HG03378 (cell line): ENCODE measurements around the gene NDEL1.
"Not testable (repeated sequence)": the region's sequence is repeated elsewhere in the genome, so short reads cannot be mapped to it uniquely, and the experiment has no call there.

ENCODE experiments used
- ATAC-seq: cut with Tn5 transposase; IDR thresholded peaks from one replicate; pipeline ENCODE4 v1.9.1; 2021; ENCODE audit warnings: mild to moderate bottlenecking, moderate library complexity; ENCODE audit not compliant: unreplicated experiment

NDEL1 gene

GRCh38 chr17:8435245-8436168 is at the start of gene NDEL1:
NDEL1 (plus strand) TSS chr17:8435884; CDS start chr17:8444272, 8,388 bp downstream.
- ATAC-seq = peak; percentile 84

GRCh38 chr17:8386841-8387240 is 48.8 kb upstream of the NDEL1 start:
- no peak for ATAC-seq

- ATAC-seq = no peak
Observed at GRCh38 chr17:8387914-8388651, 47.6 kb upstream of the NDEL1 start.

- ATAC-seq = no peak
Observed at GRCh38 chr17:8391711-8392110, 44.0 kb upstream of the NDEL1 start.

- no peak for ATAC-seq
Observed at GRCh38 chr17:8392274-8392673, 43.4 kb upstream of the NDEL1 start.

- ATAC-seq = no peak
Observed at GRCh38 chr17:8392674-8393469, 42.8 kb upstream of the NDEL1 start.

- no peak for ATAC-seq
Observed at GRCh38 chr17:8393470-8394231, 42.0 kb upstream of the NDEL1 start.

GRCh38 chr17:8394497-8394896 is 41.2 kb upstream of the NDEL1 start:
- not testable (repeated sequence) for ATAC-seq

- ATAC-seq = no peak
Observed at GRCh38 chr17:8397636-8398035, 38.0 kb upstream of the NDEL1 start, which contains the start of gene RNF222. RNF222 (minus strand) TSS chr17:8397827; CDS start chr17:8393461, 4,366 bp downstream.

- ATAC-seq = no peak
Observed at GRCh38 chr17:8398980-8399379, 36.7 kb upstream of the NDEL1 start.

- no peak for ATAC-seq
Observed at GRCh38 chr17:8401107-8401506, 34.6 kb upstream of the NDEL1 start.

GRCh38 chr17:8402921-8403536 is 32.7 kb upstream of the NDEL1 start:
- ATAC-seq = no peak

GRCh38 chr17:8405499-8406016 is 30.1 kb upstream of the NDEL1 start:
- ATAC-seq = no peak

GRCh38 chr17:8406174-8406573 is 29.5 kb upstream of the NDEL1 start:
- ATAC-seq = no peak

GRCh38 chr17:8408371-8408770 is 27.3 kb upstream of the NDEL1 start:
- ATAC-seq = no peak

GRCh38 chr17:8409966-8410882 is 25.5 kb upstream of the NDEL1 start:
- ATAC-seq = no peak

GRCh38 chr17:8410883-8411238 is 24.8 kb upstream of the NDEL1 start:
- no peak for ATAC-seq

- ATAC-seq = no peak
Observed at GRCh38 chr17:8412089-8412488, 23.6 kb upstream of the NDEL1 start.

- no peak for ATAC-seq
Observed at GRCh38 chr17:8413328-8413727, 22.4 kb upstream of the NDEL1 start.
